ENCODE results near the gene ATG9A. TPM values are rescaled to one million over a fixed set of nuclear protein-coding genes. Genes with fewer than 3 reads are reported as not detected.

ATG9A gene
- polyA plus RNA-seq, 1 experiment, result 84.3 TPM

DNA sequence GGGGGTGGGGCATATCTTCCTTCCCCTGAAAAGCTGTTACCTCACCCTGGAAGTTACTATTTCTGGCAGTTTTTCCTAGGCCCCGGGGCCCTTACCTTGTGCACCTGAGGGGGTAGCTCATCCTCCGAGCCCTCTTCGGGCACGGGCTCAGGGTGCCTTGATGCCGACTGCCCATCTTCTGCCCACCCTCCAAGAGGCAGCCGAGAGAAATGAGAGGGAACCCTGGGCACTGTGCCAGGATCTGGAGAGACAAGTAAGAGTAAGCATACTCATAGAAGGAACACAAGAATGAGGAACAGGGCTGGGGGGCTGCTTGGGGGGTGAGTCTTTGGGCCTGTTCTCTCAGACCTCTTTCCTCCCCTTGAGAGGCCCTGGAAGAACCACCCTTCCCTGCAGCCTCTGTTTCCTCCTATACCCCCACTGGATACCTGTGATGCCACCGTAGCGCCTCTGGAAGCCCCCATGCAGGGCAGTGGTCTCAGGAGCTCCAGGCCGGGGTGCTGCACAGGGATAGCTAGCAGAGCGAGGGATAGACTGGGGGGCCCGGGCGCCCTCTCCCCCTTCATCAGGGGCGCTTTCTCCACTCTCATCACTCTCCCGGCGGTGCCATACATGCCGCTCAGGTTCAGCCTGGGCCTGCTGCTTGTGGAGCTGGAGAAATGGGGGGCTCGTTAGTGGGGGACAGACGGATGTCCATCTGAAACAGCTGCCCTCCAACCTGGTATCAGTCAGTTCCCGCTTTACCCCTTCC is 8.6 kb downstream of the ATG9A start:
- no peak overlapping the region for H3K27ac ChIP-seq (ENCODE audit: low read depth, low read length)
- no peaks in the 10 kb centered on the region for H3K27me3 ChIP-seq (ENCODE audit: control insufficient read depth, insufficient read depth, low read length)
- no peak overlapping the region for H3K4me3 ChIP-seq (ENCODE audit: low read depth, low read length)
- DNase-seq (ENCODE audit: low read depth, low spot score), result no peak
- TF ChIP-seq, protein P1, sequence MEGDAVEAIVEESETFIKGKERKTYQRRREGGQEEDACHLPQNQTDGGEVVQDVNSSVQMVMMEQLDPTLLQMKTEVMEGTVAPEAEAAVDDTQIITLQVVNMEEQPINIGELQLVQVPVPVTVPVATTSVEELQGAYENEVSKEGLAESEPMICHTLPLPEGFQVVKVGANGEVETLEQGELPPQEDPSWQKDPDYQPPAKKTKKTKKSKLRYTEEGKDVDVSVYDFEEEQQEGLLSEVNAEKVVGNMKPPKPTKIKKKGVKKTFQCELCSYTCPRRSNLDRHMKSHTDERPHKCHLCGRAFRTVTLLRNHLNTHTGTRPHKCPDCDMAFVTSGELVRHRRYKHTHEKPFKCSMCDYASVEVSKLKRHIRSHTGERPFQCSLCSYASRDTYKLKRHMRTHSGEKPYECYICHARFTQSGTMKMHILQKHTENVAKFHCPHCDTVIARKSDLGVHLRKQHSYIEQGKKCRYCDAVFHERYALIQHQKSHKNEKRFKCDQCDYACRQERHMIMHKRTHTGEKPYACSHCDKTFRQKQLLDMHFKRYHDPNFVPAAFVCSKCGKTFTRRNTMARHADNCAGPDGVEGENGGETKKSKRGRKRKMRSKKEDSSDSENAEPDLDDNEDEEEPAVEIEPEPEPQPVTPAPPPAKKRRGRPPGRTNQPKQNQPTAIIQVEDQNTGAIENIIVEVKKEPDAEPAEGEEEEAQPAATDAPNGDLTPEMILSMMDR (IDR thresholded peaks at IDR 0.05; ENCODE audit: low read depth, low read length), result no peak
- POLR2A ChIA-PET, result interaction anchor here (4.6 kb wide), 1 partner anchor 14 kb away, joined by 37 read pairs; the partner anchor contains the start of gene ZFAND2B
- no peaks in the 10 kb centered on the region; the same call in 1 of the 2 replicates for H3K9me3 ChIP-seq (ENCODE audit: control insufficient read depth, insufficient read depth, low read length)
- CTCF ChIA-PET, result interaction anchor here (1.6 kb wide), 1 partner anchor 74 kb away, joined by 7 read pairs; no protein-coding TSS in a partner anchor

DNA sequence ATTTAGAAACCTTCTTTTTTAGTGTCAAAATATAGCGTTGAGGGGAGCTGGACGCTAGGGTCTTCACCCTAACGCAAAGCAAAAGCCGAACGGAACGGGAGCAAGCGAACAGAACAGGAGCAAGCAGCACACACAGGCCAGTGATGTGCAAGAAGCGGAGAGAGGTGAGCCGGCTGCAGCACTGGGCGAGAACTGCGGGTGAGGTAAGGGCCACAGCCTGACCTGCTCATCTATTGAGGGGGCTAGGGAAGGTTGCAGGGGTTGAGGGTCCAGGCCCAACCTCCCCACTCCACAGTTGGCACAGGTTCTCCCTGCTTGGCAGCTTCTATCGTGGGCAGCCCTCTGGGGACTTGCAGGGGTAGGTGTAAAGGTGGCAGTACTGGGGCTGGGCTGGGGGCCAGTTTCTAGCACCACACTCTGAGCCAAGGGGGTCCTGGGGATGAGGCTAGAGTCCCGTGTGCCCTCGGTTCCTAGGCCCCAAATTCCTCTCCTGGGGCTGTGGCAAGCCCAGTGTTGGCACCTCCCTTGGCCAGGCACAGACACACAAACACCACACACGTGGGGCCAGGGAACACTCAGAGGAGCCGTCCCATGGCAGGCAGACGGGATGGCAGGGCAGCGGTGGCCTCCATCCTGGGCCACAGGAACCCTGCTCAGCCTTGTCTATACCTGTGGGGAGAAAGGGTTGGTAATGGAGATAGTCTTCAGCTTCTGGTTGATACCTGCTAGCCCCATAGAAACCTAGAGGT is 9.5 kb downstream of the ATG9A start:
- H3K27ac ChIP-seq (ENCODE audit: low read depth, low read length), result no peak overlapping the region
- no peak overlapping the region for H3K4me3 ChIP-seq (ENCODE audit: low read depth, low read length)
- TF ChIP-seq, protein P1 (IDR thresholded peaks at IDR 0.05; ENCODE audit: low read depth, low read length), result no peak
- no peaks in the 10 kb centered on the region; the same call in 1 of the 2 replicates for H3K9me3 ChIP-seq (ENCODE audit: control insufficient read depth, insufficient read depth, low read length)
- ChIA-PET POLR2A (interaction anchor here (4.6 kb wide), 1 partner anchor 13 kb away, joined by 37 read pairs; the partner anchor contains the start of gene ZFAND2B), CTCF (interaction anchor here (0.6 to 1.6 kb wide), 2 partner anchors 75 kb away, joined by 3 to 7 read pairs; no protein-coding TSS in a partner anchor)
- no peaks in the 10 kb centered on the region for H3K27me3 ChIP-seq (ENCODE audit: control insufficient read depth, insufficient read depth, low read length)
- DNase-seq (ENCODE audit: low read depth, low spot score), result no peak

DNA sequence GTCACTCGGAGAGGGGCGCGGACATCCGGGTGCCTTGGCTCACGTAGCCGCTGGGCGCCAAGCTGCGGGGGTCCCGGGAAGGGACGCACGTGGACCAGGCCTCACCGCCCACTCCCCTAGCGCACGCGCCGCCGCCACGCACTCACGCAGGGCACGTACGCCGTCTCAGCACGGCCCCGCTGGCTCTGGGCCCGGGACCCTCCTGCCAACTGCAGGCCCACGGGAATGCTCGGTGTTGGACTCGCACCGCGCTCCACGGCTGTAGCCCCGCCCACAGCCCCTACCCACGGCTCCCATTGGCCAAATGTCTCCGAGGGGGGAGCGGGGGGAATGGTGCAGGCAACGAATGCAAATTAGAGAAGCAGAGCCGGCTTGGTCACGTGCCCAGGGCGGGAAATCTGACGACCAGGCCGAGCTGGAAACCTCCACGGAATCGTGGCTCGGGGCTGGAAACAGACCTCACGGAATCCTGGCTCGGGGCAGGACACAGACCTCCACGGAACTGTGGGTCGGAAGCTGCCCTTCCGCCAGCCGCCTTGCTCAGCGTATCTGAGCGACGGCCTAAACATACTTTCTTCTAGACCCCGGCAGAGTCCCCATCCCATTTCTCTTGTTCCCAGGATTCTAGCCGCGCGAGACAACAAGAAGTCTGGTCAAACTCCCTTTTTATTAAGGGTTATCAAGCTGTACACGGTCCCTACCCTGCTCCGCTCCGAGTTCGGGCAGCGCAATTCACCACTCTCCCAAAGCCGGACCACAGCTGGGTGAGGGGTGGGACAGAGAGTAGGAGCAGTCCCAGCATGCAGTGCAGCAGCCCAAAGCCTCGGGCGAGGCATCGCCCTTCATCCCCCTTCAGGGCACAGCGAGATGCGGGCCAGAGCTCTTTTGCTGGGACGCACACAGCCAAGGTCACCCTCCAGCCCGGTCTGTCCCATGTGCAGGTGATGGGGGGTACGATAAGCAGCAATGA is 10.4 kb downstream of the ATG9A start, which contains the start of gene ABCB6:
TSS of gene ABCB6 (minus strand) at position 227 of the 970 bp plus-strand sequence. CDS start 285 bp downstream, outside the sequence.
- ChIA-PET POLR2A (interaction anchor here (0.6 to 4.6 kb wide), 10 partner anchors 11 to 90 kb away, joined by 3 to 37 read pairs (median 6); partner anchors contain the start of genes ANKZF1, ATG9A, CNPPD1 and DNAJB2), CTCF (interaction anchor here (0.5 to 1.5 kb wide), 4 partner anchors 59 to 239 kb away, joined by 3 to 4 read pairs (median 3); no protein-coding TSS in a partner anchor)
- Histone ChIP-seq H3K4me3 (ENCODE audit: low read depth, low read length) (peak within 1 kb of the TSS; percentile 69), H3K27ac (ENCODE audit: low read depth, low read length) (peak within 1 kb of the TSS; percentile 96), H3K9me3 (ENCODE audit: control insufficient read depth, insufficient read depth, low read length) (no peaks in the 10 kb centered on the region; the same call in 1 of the 2 replicates), H3K27me3 (ENCODE audit: control insufficient read depth, insufficient read depth, low read length) (no peaks in the 10 kb centered on the region)
- DNase-seq (ENCODE audit: low read depth, low spot score), result peak; percentile 84
- TF ChIP-seq, protein P1 (IDR thresholded peaks at IDR 0.05; ENCODE audit: low read depth, low read length), result no peak

DNA sequence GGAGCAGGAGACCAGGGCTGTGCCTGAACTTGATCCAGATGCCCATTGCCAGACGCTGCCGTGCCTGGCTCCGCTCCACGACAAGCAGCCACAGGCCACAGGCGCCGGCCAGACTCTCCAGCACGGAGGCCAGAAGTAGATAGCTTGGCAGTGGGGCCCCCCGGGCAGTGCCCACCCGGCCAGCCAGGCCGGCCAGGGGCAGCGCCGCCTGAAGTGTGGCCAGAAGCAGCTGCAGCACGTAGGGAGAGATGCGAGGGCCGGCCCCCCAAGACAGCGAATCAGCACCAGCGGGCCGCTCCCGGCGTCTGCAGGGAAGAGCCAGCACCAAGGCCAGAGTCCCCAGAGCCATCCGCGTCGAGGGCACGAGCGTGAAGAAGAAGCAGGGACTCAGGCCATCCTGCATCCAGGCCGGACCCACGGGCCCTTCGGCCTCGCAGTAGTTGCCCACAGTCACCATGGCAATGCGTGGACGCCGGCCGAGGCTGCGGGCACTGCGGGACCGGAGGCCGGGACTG is 11.2 kb downstream of the ATG9A start:
- peak overlapping the region; percentile 96 for H3K27ac ChIP-seq (ENCODE audit: low read depth, low read length)
- peak overlapping the region; percentile 69 for H3K4me3 ChIP-seq (ENCODE audit: low read depth, low read length)
- TF ChIP-seq, protein P1 (IDR thresholded peaks at IDR 0.05; ENCODE audit: low read depth, low read length), result no peak
- CTCF ChIA-PET, result interaction anchor here (0.5 to 1.5 kb wide), 3 partner anchors 60 to 238 kb away, joined by 3 to 4 read pairs (median 3); no protein-coding TSS in a partner anchor
- POLR2A ChIA-PET, result interaction anchor here (0.6 to 4.6 kb wide), 14 partner anchors 11 to 169 kb away, joined by 3 to 37 read pairs (median 5); partner anchors contain the start of genes ANKZF1, ATG9A, CNPPD1 and DNAJB2
- no peaks in the 10 kb centered on the region; the same call in 1 of the 2 replicates for H3K9me3 ChIP-seq (ENCODE audit: control insufficient read depth, insufficient read depth, low read length)
- no peaks in the 10 kb centered on the region for H3K27me3 ChIP-seq (ENCODE audit: control insufficient read depth, insufficient read depth, low read length)
- no peak for DNase-seq (ENCODE audit: low read depth, low spot score)

Data from AG04450 (cell line).